ENCODE results near the gene MEX3D.
"Not testable (repeated sequence)": the region's sequence is repeated elsewhere in the genome, so short reads cannot be mapped to it uniquely, and the experiment has no call there.

Gene MEX3D

DNA sequence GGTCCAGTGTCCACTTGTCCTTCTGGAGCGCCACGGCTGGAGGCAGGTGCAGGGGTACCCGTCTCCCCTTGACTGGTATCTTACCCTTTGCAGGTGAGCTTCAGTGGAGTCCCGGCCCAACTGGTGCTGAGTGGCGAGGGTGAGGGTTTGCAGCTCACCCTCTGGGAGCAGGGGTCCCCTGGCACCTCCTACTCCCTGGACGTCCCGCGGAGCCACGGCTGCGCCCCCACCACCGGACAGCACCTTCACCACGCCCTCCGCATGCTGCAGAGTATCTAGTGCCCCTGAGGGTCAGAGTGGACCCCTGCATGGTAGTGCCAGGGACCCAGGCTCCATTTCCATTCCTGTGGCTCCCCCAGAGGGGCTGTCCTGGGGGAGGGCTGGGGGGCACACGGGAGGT, 33.2 kb downstream of the MEX3D start:
- DNase-seq (ENCODE audit: low read depth): no peak

DNA sequence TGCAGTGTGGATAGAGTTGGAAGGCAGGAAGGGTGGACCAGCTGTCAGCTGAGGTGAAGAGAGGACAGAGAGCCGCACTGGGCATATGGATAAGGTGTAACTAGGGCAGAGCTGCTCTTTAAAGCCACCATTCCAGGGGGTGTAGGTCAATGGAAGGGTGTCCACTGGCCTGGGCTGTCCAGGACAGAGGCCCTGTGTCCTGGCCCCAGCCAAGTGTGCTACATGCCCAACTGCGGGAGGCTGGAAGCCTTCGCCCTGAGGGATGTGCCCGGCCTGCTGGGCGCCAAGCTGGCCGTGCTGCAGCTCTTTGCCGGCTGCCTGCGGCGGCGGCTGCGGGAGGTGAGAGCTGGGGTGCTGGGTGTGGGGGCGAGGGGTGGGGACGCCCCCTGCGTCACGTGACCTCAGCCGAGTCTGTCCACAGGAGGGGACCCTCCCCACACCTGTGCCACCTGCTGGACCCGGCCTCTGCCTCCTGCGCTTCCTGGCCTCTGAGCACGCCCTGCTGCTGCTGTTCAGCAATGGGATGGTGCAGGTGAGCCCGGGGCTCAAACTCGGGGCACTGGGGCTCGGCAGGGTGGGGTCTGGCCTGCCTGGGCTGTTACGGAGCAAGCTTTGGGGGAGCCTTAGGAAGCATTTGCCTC, 34.5 kb downstream of the MEX3D start:
- DNase-seq (ENCODE audit: low read depth): no peak

DNA sequence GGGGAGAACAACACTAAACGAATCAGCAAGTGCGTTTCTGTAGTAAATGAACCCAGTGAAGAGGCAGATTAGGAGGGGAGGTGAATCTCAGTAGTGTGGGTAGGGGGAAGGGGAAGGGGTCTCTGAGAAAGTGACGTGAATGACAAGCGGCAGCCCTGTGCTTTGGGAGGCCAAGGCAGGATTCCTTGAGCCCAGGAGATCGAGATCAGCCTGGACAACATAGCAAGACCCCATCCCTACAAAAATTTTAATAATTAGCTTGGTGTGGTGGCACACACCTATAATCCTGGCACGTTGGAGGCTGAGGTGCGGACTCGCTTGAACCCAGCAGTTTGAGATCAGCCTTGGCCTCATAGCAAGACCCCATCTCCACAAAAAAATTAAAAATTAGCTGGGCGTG, 36.1 kb downstream of the MEX3D start:
- no peak for DNase-seq (ENCODE audit: low read depth)

DNA sequence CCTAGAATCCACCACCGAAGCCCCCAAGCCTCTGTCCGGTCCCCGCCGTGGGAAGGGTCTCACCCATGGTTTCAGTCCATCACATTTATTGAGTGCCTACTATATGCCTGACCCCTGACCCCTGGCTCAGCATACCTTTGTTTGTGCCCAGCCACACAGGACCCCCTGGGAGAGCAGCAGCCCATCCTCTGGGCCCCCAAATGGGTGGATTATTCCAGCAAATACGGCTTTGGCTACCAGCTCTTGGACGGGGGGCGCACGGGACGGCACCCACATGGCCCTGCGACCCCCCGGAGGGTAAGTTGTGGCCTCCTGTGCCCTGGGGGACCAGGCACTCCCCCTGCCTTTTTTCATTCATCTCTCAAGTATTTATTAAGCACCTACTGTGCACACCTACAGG, 36.5 kb downstream of the MEX3D start:
- DNase-seq (ENCODE audit: low read depth): no peak

DNA sequence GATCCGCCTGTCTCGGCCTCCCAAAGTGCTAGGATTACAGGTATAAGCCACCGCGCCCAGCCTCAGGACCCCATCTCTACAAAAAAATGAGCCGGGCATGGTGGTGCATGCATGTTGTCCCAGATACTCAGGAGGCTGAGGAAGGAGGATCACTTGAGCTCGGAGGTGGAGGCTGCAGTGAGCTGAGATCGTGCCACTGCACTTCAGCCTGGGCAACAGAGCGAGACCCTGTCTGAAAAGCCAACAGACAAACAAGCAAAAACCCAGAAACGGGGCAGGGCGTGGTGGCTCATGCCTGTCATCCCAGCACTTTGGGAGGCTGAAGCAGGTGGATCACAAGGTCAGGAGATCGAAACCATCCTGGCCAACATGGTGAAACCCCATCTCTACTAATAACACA, 37.3 kb downstream of the MEX3D start:
- not testable (repeated sequence) for DNase-seq (ENCODE audit: low read depth)

DNA sequence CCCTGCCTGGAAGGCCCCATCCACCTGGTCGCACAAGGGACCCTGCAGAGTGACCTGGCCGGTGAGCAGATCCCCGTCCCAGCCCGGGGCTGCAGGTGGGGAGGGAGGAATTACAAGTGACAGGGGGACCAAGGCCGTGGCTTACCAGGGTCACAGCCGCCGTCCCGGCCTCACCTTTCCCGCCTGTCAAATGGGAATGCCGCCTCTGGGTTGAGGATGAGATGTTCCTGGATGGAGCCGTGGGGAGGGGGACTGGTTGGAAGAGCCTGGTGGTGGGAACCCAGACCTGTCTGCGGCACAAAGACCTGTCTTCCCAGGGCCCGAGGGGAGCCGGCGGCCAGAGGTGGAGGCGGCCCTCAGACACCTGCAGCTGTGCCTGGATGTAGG, 38.7 kb downstream of the MEX3D start:
- DNase-seq (ENCODE audit: low read depth): no peak

DNA sequence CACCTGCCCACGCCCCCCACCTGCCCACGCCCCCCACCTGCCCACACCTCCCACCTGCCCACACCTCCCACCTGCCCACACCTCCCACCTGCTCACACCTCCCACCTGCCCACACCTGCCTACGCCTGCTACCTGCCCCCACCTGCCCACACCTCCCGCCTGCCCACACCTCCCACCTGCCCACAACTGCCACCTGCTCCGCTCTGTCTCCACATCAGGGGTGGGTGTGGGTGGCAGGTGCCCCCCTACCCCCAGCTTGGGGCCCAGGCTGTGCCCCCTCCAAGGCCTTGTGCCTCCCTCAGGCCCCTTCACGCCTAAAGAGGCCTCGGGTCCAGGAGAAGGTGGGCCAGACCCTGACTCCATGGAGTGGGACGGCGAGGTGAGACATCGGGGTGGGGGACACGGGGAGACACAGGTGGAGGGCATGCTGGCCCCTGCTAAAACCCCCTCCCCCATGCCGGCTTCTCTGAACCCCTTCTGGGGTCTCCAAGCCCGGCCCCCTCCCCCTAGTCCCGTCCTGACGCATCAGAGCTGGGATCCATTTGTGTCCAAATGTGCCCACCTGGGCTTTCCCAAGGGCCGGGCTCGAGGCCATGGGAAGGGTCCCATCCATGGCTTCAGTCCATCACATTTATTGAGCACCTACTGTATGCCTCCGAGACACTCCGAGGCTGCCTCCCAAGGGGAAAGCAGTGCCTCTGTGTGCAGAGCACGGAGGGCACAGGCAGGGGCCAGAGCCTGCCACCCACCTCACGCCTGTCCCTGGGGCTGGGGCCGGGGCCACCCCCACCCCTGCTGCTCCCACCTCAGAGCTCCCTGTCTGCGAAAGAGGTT, 39.3 kb downstream of the MEX3D start:
- DNase-seq (ENCODE audit: low read depth): no peak

DNA sequence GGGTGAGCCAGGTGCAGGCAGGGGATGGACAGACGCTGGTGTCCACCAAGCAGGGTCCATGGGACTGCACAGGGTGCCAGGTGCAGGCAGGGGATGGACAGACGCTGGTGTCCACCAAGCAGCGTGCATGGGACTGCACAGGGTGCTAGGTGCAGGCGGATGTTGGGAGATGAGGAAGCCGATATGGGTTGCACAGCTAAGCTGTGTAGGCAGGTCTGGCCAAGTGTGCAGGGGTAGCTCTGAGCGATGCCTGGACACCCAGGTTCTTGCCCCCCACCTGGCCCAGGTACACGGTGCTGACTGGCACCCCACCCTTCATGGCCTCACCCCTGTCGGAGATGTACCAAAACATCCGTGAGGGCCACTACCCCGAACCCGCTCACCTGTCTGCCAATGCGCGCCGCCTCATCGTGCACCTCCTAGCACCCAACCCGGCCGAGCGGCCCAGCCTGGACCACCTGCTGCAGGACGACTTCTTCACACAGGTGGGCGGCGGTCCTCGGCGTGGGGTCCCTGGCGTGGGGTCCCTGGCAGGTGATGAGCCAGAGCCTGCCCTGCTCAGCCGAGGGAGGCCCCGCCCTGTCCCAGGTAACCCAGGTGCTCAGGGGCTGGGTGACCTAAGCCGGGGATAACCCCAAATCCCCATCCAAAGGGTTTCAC, 40.3 kb downstream of the MEX3D start:
- no peak for DNase-seq (ENCODE audit: low read depth)

DNA sequence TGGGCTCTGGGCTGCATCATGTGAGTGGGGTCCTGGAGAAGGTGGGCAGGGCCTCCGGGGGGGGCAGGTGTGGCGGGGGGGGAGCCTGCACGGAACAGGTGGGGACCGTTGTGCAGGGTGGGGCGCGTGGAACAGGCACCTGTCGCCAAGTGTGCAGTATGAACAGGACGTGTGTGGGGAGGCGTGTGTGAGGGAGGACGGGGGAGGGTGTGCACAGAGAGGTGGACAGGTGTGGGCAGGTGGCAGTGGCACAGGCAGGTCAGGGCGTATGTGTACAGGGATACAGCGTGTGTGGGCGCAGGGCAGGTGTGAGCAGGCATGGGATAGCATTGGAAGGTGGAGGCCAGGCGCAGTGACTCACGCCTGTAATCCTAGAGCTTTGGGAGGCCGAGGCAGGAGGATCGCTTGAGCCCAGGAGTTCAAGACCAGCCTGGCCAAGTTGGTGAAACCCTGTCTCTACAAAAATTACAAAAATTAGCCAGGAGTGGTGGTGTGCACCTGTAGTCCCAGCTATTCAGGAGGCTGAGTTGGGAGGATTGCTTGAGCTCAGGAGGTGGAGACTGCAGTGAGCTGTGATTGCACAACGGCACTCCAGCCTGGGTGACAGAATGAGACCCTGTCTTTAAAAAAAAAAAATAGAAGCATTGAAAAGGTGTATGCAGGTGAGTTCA, 41.0 kb downstream of the MEX3D start:
- DNase-seq (ENCODE audit: low read depth): no peak

DNA sequence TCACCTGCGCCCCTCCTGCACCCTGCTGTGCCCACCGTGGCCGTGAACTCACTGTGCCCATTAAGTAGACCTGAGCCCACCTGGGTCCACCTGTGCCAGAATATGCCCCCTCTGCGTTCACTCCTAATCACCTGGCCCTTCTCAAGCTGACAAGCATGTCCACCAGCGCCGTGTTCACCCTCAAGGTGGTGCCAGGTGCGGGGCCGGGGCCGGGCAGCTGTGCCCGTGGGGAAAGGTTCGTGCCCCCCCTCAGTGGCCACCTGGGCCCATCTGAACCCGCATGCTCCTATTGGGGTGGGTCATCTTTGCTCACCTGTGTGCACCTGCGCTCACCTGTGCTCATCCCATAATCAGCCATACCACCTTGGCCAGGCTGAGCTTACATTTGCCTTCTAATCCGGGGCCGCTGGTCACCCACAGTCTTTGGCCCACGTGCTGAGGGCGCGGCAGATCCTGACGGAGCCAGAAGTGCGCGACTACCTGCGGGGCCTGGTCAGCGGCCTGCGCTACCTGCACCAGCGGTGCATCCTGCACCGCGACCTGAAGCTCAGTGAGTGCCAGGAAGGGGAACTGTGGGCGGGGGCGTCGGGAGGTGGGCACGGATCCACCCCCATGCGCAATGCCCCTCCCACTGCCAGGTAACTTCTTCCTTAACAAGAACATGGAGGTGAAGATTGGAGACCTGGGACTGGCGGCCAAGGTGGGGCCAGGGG, 41.9 kb downstream of the MEX3D start:
- no peak for DNase-seq (ENCODE audit: low read depth)

DNA sequence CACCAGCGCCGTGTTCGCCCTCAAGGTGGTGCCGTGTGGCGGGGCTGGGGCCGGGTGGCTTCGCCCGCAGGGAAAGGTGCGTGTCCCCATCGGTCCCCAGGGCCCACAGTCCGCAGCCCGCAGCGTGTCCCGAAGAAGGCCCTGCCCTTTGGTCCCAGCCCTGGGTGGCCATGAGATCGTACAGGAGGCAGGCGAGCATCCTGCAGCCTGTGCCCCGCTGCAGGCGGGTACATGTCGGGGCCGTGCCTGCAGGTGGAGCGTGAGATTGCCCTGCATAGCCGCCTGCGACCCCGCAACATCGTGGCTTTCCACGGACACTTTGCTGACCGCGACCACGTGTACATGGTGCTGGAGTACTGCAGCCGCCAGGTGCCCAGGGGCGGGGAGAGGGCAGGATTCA, 42.8 kb downstream of the MEX3D start:
- no peak for DNase-seq (ENCODE audit: low read depth)

DNA sequence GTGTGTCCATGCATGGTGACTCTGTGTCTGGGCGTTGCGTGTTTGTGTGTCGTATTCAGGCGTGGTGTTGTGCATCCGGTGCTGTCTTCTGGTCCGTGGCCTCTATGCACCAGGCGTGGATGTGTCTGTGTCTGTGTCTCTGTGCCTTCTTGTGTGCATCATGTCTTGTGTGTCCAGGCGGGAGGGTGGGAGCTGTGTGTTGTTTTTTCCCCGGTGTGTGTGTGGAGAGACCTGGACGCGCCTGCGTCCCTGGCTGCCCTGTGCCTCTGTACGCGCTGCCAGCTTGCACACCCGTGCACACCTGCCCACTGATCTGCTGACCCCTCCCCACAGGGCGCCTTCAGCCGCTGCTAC, 43.2 kb downstream of the MEX3D start:
- DNase-seq (ENCODE audit: low read depth): no peak

DNA sequence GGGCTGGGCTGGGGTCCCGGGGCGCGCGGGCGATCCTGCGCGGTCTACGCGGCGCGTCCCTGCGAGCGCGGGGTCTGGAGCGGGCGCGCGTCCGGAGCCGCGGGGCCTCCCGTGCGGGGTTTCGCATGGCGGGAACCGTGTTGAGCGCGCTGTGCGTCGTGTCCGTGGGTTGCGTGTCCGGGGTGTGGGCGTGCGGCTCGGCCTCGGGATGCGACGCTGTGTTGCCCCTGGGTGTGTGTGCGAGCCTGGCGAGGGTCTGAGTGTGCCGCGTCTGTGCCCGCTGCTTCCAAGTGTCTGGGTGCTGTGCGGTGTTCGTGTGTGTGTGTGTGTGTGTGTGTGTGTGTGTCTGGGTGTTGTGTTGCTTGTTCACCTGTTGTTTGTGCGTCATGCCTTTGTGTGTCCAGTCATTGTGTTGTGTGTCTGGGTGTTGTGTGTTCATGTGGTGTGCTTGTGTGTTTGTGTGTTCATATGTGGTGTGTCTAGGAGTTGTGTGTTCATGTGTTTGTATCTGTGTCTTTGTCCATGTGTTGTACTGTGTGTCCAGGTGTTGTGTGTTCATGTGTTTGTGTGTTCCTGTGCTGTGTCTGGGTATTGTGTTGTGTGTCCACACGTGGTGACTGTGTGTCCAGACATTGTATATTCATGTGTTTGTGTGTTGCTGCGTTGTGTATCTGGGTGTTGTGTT, 43.7 kb downstream of the MEX3D start:
- no peak for DNase-seq (ENCODE audit: low read depth)

DNA sequence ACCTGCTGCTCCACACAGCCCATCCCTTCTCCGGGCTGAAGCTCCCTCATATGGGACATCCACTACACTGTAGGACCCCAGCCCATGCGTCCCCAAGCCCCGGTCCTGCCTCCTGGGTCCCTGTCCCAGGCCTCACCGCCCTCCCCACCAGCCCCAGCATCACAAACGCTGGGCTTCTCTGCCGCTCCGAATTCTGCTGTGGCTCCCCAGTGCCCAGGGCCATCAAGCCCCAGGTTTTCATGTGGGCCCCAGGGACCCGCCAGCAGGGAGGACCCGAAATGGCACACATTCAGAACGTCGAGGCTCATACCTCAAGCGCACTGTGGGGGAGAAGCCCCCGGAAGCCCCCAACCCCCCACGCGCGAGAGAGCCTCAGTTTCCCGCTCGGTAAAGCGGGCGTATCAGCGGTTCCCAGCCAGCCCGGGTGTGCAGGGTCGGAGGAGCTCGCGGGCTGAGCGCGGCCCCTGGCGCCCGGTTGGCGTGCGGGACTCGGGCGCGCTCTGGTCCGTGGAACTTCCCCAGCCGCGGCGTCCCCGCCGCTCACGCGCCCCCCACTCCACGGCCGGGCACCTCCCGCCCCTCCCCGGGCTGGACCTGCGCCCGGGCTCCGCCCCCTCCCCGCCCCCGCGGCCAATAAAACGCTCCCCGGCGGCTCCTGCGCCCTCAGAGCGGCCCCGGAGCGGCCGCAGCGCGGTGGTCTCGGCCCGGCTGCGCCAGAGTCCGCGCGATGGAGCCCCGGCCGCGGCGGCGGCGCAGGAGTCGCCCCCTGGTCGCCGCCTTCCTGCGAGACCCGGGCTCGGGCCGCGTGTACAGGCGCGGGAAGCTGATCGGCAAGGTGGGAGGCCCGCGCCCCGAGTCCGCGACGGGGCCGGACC, 44.5 kb downstream of the MEX3D start, which contains the start of gene PLK5:
TSS of gene PLK5 (plus strand) at position 666 of the 875 bp plus-strand sequence. CDS start 2,920 bp downstream, outside the sequence.
- no peak for DNase-seq (ENCODE audit: low read depth)

DNA sequence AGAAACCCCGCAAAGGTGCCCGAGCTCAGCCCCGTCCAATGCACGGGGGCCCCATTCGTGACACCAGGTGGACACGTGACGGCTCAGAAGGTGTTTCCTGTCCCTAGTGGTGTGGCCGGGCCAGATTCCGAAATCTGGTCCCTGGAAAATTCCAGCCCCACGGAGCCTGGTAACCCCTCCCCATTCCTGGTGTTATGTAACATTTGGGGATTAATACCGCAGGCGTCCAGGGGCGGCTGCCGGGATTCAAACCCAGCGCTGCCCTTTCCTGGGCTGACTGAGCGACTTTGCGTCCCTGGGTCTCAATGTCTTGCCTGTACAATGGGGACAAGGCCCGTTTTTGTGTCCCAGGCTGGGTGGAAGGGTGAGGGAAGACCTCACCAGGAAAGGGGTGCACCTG, 45.3 kb downstream of the MEX3D start:
- DNase-seq (ENCODE audit: low read depth): no peak

DNA sequence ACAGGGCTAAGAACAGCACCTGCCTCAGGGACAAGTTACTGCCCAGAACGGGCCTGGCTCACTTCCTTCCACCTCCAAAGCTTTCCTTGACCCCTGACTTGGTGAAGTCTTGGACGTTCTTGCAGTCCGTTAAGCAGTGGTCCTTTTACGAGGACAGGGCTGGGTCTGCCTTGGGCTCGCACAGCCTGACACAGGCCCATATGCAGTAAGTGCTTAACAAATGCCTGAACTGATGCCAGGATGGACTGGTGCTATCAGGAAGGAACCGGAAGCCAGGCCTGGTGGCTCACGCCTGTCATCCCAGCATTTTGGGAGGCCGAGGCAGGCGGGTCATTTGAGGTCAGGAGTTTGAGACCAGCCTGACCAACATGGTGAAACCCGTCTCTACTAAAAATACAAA, 46.1 kb downstream of the MEX3D start:
- no peak for DNase-seq (ENCODE audit: low read depth)

DNA sequence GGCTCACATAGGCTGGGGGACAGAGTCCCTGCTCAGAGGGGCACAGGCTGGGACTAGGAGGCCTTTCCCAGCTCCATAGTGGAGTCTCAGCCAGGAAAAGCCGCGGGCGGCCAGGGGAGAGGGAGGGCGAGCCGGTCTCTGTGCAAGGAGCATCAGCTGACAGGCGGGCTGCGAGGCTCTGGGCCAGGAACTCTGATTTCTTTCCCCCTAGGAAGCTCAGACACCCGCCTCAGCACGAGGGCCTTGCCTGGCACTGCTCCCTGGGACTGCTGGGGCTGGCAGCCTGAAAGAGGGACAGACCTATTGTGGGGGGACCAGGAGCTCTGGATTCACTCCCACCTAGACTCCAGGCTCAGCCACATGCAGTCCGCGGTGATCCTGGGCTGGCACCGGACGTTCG, 46.5 kb downstream of the MEX3D start:
- no peak for DNase-seq (ENCODE audit: low read depth)

DNA sequence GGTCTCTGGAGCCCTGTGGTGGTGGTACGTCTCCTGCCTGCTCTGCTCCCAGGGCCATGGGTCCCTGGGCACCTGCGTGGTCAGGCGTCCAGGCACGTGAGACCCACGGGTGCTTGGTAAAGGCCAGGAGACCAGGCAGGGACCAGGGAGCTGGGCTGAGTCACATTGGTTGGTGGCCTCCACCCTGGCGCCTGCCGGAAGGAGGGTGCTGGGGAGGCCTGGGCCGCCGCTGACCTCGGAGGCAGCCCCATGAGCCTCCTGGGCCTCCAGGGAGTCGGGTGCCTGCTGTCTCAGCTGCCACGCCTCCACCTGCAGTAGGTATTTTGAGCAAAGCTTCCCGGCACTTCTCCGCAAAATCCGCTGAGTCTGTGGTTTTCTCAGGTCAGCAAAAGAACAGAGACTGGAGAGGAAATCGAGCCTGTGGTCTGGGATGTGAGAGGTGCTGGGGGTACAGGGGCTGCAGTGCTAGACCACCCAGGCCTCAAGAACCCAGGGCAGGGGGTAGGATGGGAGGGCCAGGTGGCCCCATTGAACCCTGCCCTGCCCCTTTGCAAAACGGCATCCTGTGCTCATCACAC, 47.8 kb downstream of the MEX3D start:
- no peak for DNase-seq (ENCODE audit: low read depth)

DNA sequence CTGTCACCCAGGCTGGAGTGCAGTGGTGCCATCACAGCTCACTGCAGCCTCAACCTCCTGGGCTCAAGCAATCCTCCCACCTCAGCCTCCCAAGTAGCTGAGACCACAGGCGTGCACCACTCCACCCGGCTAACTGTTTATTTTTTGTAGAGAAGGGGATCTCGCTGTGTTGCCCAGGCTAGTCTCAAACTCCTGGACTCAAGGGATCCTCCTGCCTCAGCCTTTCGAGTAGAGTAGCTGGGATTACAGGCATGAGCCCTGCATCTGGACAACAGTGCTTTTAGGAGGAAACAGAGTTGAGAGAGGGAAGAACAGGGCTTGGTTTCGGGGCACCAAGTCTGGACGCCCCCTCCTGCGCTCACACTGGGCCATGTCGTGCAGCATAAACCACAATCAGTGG, 48.3 kb downstream of the MEX3D start:
- not testable (repeated sequence) for DNase-seq (ENCODE audit: low read depth)

DNA sequence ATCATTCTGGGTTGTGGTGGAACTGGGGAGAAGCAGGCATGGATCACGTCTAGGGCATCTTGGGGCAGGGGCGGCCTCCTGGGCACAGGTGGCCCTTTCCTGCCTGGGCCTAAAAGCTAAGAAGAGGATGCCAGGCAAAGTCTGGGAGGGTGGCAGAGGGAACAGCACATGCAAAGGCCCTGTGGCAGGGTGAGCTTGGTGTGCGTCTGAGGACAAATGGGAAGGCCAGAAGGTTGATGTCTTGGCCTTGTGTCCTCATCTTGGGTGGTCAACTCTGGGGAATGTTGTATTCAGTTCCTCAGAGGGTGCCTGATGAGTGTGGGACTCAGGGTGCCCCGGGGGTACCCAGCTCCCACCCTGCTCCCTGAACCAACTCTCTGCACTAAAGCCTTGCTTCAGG, 49.7 kb downstream of the MEX3D start:
- no peak for DNase-seq (ENCODE audit: low read depth)

Data from activated T-cell treated with anti-CD3 and anti-CD28 coated beads for 1 hour (primary cell).